HG03432 (cell line): ENCODE measurements around the gene SEPTIN2.
A peak's percentile ranks its signal among the peaks of the same experiment; 100 is the strongest.
"Not testable (repeated sequence)": the region's sequence is repeated elsewhere in the genome, so short reads cannot be mapped to it uniquely, and the experiment has no call there.

ENCODE experiments used
- ATAC-seq: cut with Tn5 transposase; IDR thresholded peaks from one replicate; pipeline ENCODE4 v1.9.1; 2021; ENCODE audit warnings: mild to moderate bottlenecking, moderate library complexity; ENCODE audit not compliant: unreplicated experiment

The SEPTIN2 gene

GRCh38 chr2:241315879-241316631 lies at the start of gene SEPTIN2:
SEPTIN2 (plus strand) TSS chr2:241315925; CDS start chr2:241324233, 8,308 bp downstream.
- ATAC-seq, result peak; percentile 41

- no peak for ATAC-seq
Measured at GRCh38 chr2:241267249-241268067, 48.3 kb upstream of the SEPTIN2 start.

- no peak for ATAC-seq
Measured at GRCh38 chr2:241268306-241268705, 47.4 kb upstream of the SEPTIN2 start.

GRCh38 chr2:241268716-241269445 lies 46.8 kb upstream of the SEPTIN2 start:
- no peak for ATAC-seq

GRCh38 chr2:241269707-241270520 lies 45.8 kb upstream of the SEPTIN2 start:
- no peak for ATAC-seq

GRCh38 chr2:241270531-241270930 lies 45.2 kb upstream of the SEPTIN2 start:
- ATAC-seq, result no peak

- peak; percentile 60 for ATAC-seq
Measured at GRCh38 chr2:241271706-241272302, 43.9 kb upstream of the SEPTIN2 start.

GRCh38 chr2:241272303-241273209 lies 43.2 kb upstream of the SEPTIN2 start:
- peak; percentile 60 for ATAC-seq

- ATAC-seq, result no peak
Measured at GRCh38 chr2:241273210-241274020, 42.3 kb upstream of the SEPTIN2 start.

GRCh38 chr2:241274127-241274526 lies 41.6 kb upstream of the SEPTIN2 start:
- no peak for ATAC-seq

- no peak for ATAC-seq
Measured at GRCh38 chr2:241275504-241275903, 40.2 kb upstream of the SEPTIN2 start.

GRCh38 chr2:241275910-241276309 lies 39.8 kb upstream of the SEPTIN2 start:
- no peak for ATAC-seq

- not testable (repeated sequence) for ATAC-seq
Measured at GRCh38 chr2:241278306-241278705, 37.4 kb upstream of the SEPTIN2 start.

- ATAC-seq, result no peak
Measured at GRCh38 chr2:241279413-241279812, 36.3 kb upstream of the SEPTIN2 start.

GRCh38 chr2:241279828-241280227 lies 35.9 kb upstream of the SEPTIN2 start:
- ATAC-seq, result no peak

- no peak for ATAC-seq
Measured at GRCh38 chr2:241280291-241280690, 35.4 kb upstream of the SEPTIN2 start.

- ATAC-seq, result no peak
Measured at GRCh38 chr2:241282555-241282954, 33.2 kb upstream of the SEPTIN2 start.

- no peak for ATAC-seq
Measured at GRCh38 chr2:241285596-241285995, 30.1 kb upstream of the SEPTIN2 start.
